Stimulated activated CD8-positive, alpha-beta memory T cell treated with anti-CD3 and anti-CD28 coated beads, Interleukin-4, amount 100 ng/mL, for 4 hours (primary cell): ENCODE measurements around the gene GLRA3.

Experiments
- DNase-seq, 2 donors: peaks; one replicate each; pipeline ENCODE4 v3.0.0-alpha.2; 2020; ENCODE audit warnings: low read depth in 2 of 2, low spot score in 1 of 2

The GLRA3 gene

DNA sequence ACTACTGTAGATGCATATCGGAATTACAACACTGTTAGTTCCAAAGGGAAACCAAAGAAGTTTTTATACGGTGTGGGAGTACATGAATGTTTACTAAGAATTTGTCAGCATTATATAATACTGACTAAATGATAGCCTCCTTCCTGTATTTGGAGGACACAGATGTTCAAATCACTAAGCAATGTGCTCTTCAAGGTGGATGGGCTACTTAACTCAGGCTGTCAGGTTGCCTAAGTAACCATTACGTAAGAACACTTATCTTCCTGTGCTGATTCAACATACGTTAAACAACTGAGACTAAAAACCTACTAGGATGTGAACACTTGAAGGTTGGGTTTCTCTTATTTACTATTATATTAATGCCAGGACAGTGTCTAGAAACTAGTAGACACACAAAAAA, 224.8 kb downstream of the GLRA3 start:
- DNase-seq = no peak

DNA sequence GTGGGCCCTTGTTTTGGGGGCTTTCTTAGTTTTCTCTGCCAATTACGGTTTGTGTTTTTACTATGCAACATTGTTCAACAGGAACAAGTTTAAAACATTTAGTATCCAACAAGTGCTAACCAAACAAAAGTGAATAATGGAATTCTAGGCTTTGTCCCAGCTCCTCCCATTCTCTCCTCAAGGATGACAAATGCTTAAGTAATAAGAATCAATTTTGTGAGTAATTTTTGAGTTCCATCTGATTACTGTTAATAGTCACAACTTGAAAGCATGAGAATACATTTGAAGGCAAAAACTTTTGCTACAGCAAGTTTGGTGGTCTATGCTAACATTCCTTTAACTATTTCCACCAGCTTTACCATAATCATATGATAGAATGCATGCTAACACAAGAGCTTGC, 228.7 kb downstream of the GLRA3 start:
- no peak for DNase-seq

DNA sequence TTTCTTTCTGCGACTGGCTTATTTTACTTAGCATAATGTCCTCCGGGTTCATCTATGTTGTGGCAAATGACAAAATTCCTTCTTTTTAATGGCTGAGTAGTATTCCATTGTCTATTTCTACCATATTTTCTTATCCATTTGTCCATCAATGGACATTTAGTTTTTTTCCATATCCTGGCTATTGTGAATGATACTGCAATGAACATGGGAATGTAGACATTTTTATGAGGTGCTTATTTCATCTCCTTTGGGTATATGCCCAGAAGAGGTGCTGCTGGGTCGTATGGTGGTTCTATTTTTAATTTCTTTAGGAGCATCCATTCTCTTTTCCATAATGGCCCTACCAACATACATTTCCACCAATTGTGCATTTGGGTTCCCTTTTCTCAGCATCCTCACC, 230.2 kb downstream of the GLRA3 start:
- DNase-seq = no peak

DNA sequence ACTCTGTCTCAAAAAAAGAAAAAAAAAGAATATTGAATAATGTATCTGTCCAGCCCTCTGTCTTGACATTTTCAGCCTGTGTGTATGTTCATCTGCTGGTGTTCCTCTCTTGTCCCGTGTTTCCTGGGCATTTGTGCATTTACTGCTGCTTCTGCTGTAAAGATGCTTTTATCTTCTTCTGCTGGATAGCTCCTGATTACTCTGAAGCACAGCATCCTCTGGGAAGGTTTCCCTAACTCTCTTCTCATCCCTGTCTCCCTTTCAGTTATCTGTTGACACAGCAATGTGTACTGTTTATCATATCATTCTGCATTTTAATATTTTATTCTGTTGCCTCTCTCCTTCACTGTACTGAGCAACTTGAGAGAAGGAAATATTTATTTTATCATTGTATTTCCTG, 232.5 kb downstream of the GLRA3 start:
- DNase-seq = no peak

DNA sequence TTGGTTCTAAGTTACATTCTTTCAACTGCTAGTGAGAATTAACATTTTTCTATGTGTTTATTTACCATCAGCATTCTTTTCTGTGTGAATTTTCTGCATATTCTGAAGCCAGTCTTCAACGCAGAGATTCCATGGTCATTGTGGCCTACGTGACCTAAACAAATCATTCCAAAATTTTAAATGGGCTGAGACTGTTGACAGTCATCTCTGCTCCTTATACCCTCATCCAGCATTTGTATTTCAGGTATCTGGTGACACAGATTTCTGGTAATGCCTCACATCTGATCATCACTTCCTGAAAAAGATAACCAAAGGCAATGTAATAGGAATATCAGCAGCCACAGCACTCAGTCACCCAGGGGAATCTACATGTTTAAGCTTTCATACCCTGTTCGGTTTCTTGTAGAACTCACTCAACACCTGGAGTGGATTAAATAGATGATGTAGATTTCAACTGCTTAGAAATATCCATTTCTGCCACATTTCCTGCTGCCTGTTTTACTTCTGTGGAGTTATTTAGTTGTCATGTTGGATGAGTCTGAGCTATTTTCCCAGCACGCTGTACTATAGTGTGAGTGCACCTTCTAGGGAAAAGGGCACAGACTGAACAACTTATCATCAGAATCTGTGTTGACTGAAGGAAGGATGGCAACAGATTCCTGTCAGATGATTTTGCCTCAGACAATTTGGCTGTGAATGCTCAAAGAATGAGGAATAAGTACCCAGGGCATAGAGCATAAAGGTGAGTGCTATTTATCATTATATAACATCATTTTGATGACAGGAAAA, 233.7 kb downstream of the GLRA3 start:
- DNase-seq = no peak

DNA sequence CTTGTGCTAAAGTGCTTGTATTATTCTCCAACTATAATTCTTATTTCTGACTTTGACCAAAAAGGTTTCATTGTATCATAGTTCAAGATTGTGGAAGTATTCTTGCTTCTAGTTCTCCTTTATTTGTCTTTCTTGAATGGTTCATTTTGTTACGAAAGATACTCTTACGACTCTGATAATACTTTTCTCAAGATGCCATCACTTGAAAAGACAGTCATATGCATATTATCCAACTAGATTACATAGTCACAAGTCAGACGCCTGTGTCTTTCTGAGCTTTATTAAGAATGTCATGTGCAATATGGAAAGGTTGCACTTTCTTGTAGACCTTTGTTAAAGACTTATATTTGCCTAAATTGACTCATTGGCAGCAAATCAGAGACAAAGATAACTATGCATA, 235.3 kb downstream of the GLRA3 start:
- DNase-seq = no peak

DNA sequence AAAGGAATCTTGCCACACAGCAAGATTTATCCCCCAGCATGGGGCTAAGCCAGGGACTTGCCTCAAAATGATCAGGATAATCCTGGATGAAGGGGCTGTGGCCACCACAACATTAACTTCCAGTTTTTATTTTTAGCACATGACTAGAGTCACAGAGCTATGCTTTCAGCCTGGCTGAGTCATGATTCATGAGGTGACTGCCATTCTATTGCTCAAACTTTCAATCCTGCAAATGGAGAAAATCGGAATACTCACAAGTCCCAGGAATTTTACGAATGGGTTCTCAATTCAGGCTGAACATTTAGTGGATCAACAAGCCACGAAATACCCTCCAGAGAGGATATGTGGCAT, 236.1 kb downstream of the GLRA3 start:
- no peak for DNase-seq

DNA sequence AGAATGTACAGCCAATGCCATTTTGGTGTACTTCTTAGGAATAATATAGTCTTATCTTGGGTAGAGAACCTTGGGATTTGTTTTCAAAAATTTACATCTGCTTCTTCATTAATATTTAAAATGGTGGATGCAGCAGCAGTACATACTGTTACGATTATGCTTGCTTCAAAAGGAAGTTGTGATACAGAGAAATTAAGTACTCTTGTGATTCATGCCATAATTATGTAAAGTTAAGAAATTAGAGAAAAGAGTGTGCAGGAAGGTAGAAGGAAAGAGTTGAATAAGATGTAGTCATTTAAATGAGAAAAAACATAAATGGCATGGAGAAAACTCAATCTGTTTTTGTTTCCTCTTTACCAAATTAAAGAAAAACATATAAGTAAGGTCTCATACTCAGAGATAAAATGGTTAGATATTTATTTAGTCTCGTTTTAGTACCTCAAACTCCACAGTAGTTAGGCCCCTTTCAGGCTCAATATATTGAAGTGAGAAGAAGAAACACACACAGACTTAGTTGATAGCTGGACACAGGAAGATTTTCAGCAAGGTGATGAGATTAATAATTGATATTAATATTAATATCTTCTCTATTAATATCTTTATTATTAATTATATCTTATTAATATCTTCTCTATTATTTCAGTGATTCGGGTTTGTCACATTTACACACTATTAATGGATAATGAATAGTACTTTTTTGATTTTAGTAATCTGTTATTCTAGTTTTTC, 236.6 kb downstream of the GLRA3 start:
- no peak for DNase-seq

DNA sequence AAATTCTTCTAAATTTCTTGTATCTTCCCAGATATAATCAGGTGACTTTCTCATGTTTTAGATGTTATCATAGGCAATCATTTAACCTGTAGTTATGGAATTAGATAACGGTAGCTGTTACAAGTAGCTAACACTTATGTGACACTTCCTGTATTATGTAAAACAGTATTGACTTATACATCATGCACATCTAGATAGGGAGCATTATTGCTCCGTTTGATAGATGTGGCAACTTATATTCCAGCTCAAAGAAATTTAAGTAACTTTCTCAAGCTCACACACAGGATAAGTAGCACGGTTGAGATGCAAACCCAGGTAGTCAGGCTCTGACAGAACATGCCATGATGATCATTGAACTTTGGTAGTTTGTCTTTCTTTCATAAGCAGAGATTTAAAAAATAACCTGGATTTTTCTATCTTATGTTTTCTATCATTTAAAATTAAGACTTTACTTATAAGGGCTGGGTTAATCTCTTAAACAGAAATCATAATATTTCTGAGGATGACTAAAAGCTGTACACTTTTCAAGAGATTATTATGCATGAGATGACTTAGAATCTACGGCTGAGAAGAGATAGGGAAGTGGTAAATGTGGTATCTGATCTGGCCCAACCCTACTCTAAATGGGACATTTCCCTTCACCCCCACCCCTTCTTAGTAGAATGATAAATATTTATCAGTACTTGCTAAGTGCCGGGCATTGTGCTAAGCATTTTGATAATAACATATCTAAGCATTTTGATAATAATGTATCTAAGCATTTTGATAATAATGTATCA, 237.6 kb downstream of the GLRA3 start:
- no peak for DNase-seq

DNA sequence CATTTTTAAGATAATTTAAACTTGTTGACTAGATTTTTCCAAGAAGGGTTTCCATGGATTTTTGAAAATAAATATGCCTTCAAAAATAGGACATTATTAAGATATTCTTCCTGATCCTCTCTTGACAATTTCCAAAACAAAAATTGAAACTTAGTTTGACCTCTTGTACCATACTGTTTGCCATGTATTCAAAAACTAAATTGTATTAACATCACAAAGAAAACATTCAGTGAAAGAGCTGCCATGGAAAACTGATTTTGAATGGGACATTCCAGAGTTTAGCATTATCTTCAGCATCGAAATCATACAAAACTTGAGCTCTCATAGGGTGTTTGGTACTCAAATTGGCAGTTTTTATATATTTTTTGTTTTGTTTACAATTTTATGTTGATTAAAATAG, 238.7 kb downstream of the GLRA3 start:
- no peak for DNase-seq
